ENCODE data around the gene PLK1. TPM values are rescaled to one million over a fixed set of nuclear protein-coding genes. Genes with fewer than 3 reads are reported as not detected.
"Not testable (repeated sequence)": the region's sequence is repeated elsewhere in the genome, so short reads cannot be mapped to it uniquely, and the experiment has no call there.

PLK1 gene
- polyA plus RNA-seq (2013, experiment 1 of 2) = 185 TPM
- polyA plus RNA-seq (2013, experiment 2 of 2) = 183 TPM

GRCh38 chr16:23678430-23679273 is at the start of gene PLK1:
PLK1 (plus strand) TSS chr16:23678889; CDS start chr16:23678933, 44 bp downstream.
- Histone ChIP-seq H2BK12ac (ENCODE audit: low read length) (no peak within 1 kb of the TSS), H3K4me1 (ENCODE audit: control insufficient read depth in 2 of 2, insufficient read depth in 1 of 2, low read depth in 1 of 2, low read length in 2 of 2) (peaks cover 14 to 15% of the 10 kb centered on the region in 2 donors), H3K27me3 (ENCODE audit: control insufficient read depth in 3 of 3, insufficient read depth in 3 of 3, low read depth in 1 of 3, low read length in 3 of 3) (no peaks in the 10 kb centered on the region), H3K4ac (ENCODE audit: low read length) (no peak within 1 kb of the TSS), H3K27ac (replicated peaks; ENCODE audit: low read length) (peak within 1 kb of the TSS; percentile 69), H4K91ac (ENCODE audit: low read depth, low read length, poor library complexity) (peak within 1 kb of the TSS; percentile 14), H2AFZ (ENCODE audit: low read length) (peak within 1 kb of the TSS; percentile 86), H3K4me3 (ENCODE audit: low read length in 2 of 2) (peak within 1 kb of the TSS; percentile 94 to 100), H2BK5ac (ENCODE audit: low read length) (no peak within 1 kb of the TSS), H2BK120ac (ENCODE audit: low read depth, low read length) (peak within 1 kb of the TSS; percentile 5), H2BK15ac (ENCODE audit: low read length) (no peak within 1 kb of the TSS), H3K36me3 (replicated peaks in 1 of 2; ENCODE audit: control insufficient read depth in 2 of 2, insufficient read depth in 2 of 2, low read length in 2 of 2) (peaks cover 25 to 66% of the 10 kb centered on the region in 2 donors), H3K9ac (ENCODE audit: low read depth, low read length, poor library complexity) (peak within 1 kb of the TSS; percentile 87), H2AK5ac (ENCODE audit: low read depth, low read length) (peak within 1 kb of the TSS; percentile 44), H3K4me2 (ENCODE audit: insufficient read depth, low read length, poor library complexity, severe bottlenecking) (peak within 1 kb of the TSS; percentile 77), H3K18ac (ENCODE audit: low read length) (peak within 1 kb of the TSS; percentile 63), H3K14ac (ENCODE audit: low read length) (peak within 1 kb of the TSS; percentile 10), H3K79me1 (ENCODE audit: low read depth, low read length) (peaks cover 8% of the 10 kb centered on the region), H3K23ac (ENCODE audit: low read depth, low read length, poor library complexity) (peak within 1 kb of the TSS; percentile 0), H4K8ac (ENCODE audit: low read depth, low read length) (no peak within 1 kb of the TSS), H3K9me3 (replicated peaks in 1 of 2; ENCODE audit: control insufficient read depth in 2 of 2, insufficient read depth in 1 of 2, low read depth in 1 of 2, low read length in 2 of 2) (no peaks in the 10 kb centered on the region)
- DNase-seq (ENCODE audit: low spot score) = peak; percentile 85
- no CpG with 5 or more reads among the region's 75 CpGs for WGBS, 2 donors (ENCODE audit: extremely low coverage in 2 of 2, insufficient read length in 2 of 2, insufficient replicate concordance in 1 of 2)

GRCh38 chr16:23629516-23629915 is 49.2 kb upstream of the PLK1 start:
- no peaks in the 10 kb centered on the region for H3K9me3 ChIP-seq (replicated peaks in 1 of 2; ENCODE audit: control insufficient read depth in 2 of 2, insufficient read depth in 1 of 2, low read depth in 1 of 2, low read length in 2 of 2)

GRCh38 chr16:23631874-23632273 is 46.8 kb upstream of the PLK1 start:
- not testable (repeated sequence) for H3K27ac ChIP-seq (replicated peaks; ENCODE audit: low read length); H3K4ac ChIP-seq (ENCODE audit: low read length); H3K4me2 ChIP-seq (ENCODE audit: insufficient read depth, low read length, poor library complexity, severe bottlenecking); H2BK5ac ChIP-seq (ENCODE audit: low read length); H2AK5ac ChIP-seq (ENCODE audit: low read depth, low read length); H3K9me3 ChIP-seq (replicated peaks in 1 of 2; ENCODE audit: control insufficient read depth in 2 of 2, insufficient read depth in 1 of 2, low read depth in 1 of 2, low read length in 2 of 2); H2AFZ ChIP-seq (ENCODE audit: low read length); H2BK12ac ChIP-seq (ENCODE audit: low read length); DNase-seq (ENCODE audit: low spot score); H3K4me3 ChIP-seq (ENCODE audit: low read length in 2 of 2); H2BK120ac ChIP-seq (ENCODE audit: low read depth, low read length); H2BK15ac ChIP-seq (ENCODE audit: low read length); H4K8ac ChIP-seq (ENCODE audit: low read depth, low read length); H3K23ac ChIP-seq (ENCODE audit: low read depth, low read length, poor library complexity); H3K14ac ChIP-seq (ENCODE audit: low read length); H3K79me1 ChIP-seq (ENCODE audit: low read depth, low read length); H3K4me1 ChIP-seq (ENCODE audit: control insufficient read depth in 2 of 2, insufficient read depth in 1 of 2, low read depth in 1 of 2, low read length in 2 of 2); H4K91ac ChIP-seq (ENCODE audit: low read depth, low read length, poor library complexity); H3K18ac ChIP-seq (ENCODE audit: low read length); H3K9ac ChIP-seq (ENCODE audit: low read depth, low read length, poor library complexity); H3K27me3 ChIP-seq (ENCODE audit: control insufficient read depth in 3 of 3, insufficient read depth in 3 of 3, low read depth in 1 of 3, low read length in 3 of 3)
- H3K36me3 ChIP-seq (replicated peaks in 1 of 2; ENCODE audit: control insufficient read depth in 2 of 2, insufficient read depth in 2 of 2, low read length in 2 of 2) = peaks cover 20 to 92% of the 10 kb centered on the region in 2 donors
- WGBS, 2 donors (ENCODE audit: extremely low coverage in 2 of 2, insufficient read length in 2 of 2, insufficient replicate concordance in 1 of 2) = no CpG with 5 or more reads among the region's 3 CpGs

More at GRCh38 chr16:23629516-23629915, 49.2 kb upstream of the PLK1 start:
- Histone ChIP-seq H2BK5ac (ENCODE audit: low read length) (no peak overlapping the region), H2BK15ac (ENCODE audit: low read length) (no peak overlapping the region), H2AK5ac (ENCODE audit: low read depth, low read length) (no peak overlapping the region), H2BK120ac (ENCODE audit: low read depth, low read length) (no peak overlapping the region), H3K18ac (ENCODE audit: low read length) (no peak overlapping the region), H3K36me3 (replicated peaks in 1 of 2; ENCODE audit: control insufficient read depth in 2 of 2, insufficient read depth in 2 of 2, low read length in 2 of 2) (peaks cover 11 to 89% of the 10 kb centered on the region in 2 donors), H4K8ac (ENCODE audit: low read depth, low read length) (no peak overlapping the region), H3K4ac (ENCODE audit: low read length) (no peak overlapping the region), H3K9ac (ENCODE audit: low read depth, low read length, poor library complexity) (no peak overlapping the region), H3K4me3 (ENCODE audit: low read length in 2 of 2) (no peak overlapping the region), H3K27ac (replicated peaks; ENCODE audit: low read length) (no peak overlapping the region), H3K27me3 (ENCODE audit: control insufficient read depth in 3 of 3, insufficient read depth in 3 of 3, low read depth in 1 of 3, low read length in 3 of 3) (no peaks in the 10 kb centered on the region), H3K79me1 (ENCODE audit: low read depth, low read length) (no peaks in the 10 kb centered on the region), H2BK12ac (ENCODE audit: low read length) (no peak overlapping the region), H3K4me1 (ENCODE audit: control insufficient read depth in 2 of 2, insufficient read depth in 1 of 2, low read depth in 1 of 2, low read length in 2 of 2) (no peaks in the 10 kb centered on the region), H3K23ac (ENCODE audit: low read depth, low read length, poor library complexity) (no peak overlapping the region), H3K4me2 (ENCODE audit: insufficient read depth, low read length, poor library complexity, severe bottlenecking) (no peak overlapping the region), H3K14ac (ENCODE audit: low read length) (no peak overlapping the region), H2AFZ (ENCODE audit: low read length) (no peak overlapping the region), H4K91ac (ENCODE audit: low read depth, low read length, poor library complexity) (no peak overlapping the region)
- no CpG with 5 or more reads among the region's 8 CpGs for WGBS, 2 donors (ENCODE audit: extremely low coverage in 2 of 2, insufficient read length in 2 of 2, insufficient replicate concordance in 1 of 2)
- no peak for DNase-seq (ENCODE audit: low spot score)

GRCh38 chr16:23634461-23635036 is 44.1 kb upstream of the PLK1 start:
- no peak overlapping the region for H4K8ac ChIP-seq (ENCODE audit: low read depth, low read length)

More at GRCh38 chr16:23634461-23635036, 44.1 kb upstream of the PLK1 start:
- no peak overlapping the region for H2AFZ ChIP-seq (ENCODE audit: low read length)
- no peak overlapping the region for H3K14ac ChIP-seq (ENCODE audit: low read length)
- H2AK5ac ChIP-seq (ENCODE audit: low read depth, low read length) = no peak overlapping the region
- WGBS, 2 donors (ENCODE audit: extremely low coverage in 2 of 2, insufficient read length in 2 of 2, insufficient replicate concordance in 1 of 2) = no CpG with 5 or more reads among the region's 4 CpGs
- no peak overlapping the region for H4K91ac ChIP-seq (ENCODE audit: low read depth, low read length, poor library complexity)
- no peaks in the 10 kb centered on the region for H3K9me3 ChIP-seq (replicated peaks in 1 of 2; ENCODE audit: control insufficient read depth in 2 of 2, insufficient read depth in 1 of 2, low read depth in 1 of 2, low read length in 2 of 2)
- H3K4me2 ChIP-seq (ENCODE audit: insufficient read depth, low read length, poor library complexity, severe bottlenecking) = no peak overlapping the region
- H2BK5ac ChIP-seq (ENCODE audit: low read length) = no peak overlapping the region
- no peak overlapping the region for H3K18ac ChIP-seq (ENCODE audit: low read length)
- H3K23ac ChIP-seq (ENCODE audit: low read depth, low read length, poor library complexity) = no peak overlapping the region
- peaks cover 23 to 87% of the 10 kb centered on the region in 2 donors for H3K36me3 ChIP-seq (replicated peaks in 1 of 2; ENCODE audit: control insufficient read depth in 2 of 2, insufficient read depth in 2 of 2, low read length in 2 of 2)
- no peak overlapping the region for H3K9ac ChIP-seq (ENCODE audit: low read depth, low read length, poor library complexity)
- H3K79me1 ChIP-seq (ENCODE audit: low read depth, low read length) = peaks cover 2% of the 10 kb centered on the region
- H2BK12ac ChIP-seq (ENCODE audit: low read length) = no peak overlapping the region
- H3K4me3 ChIP-seq (ENCODE audit: low read length in 2 of 2) = no peak overlapping the region
- H3K4me1 ChIP-seq (ENCODE audit: control insufficient read depth in 2 of 2, insufficient read depth in 1 of 2, low read depth in 1 of 2, low read length in 2 of 2) = no peaks in the 10 kb centered on the region
- H3K27ac ChIP-seq (replicated peaks; ENCODE audit: low read length) = no peak overlapping the region
- no peak for DNase-seq (ENCODE audit: low spot score)
- no peaks in the 10 kb centered on the region for H3K27me3 ChIP-seq (ENCODE audit: control insufficient read depth in 3 of 3, insufficient read depth in 3 of 3, low read depth in 1 of 3, low read length in 3 of 3)
- no peak overlapping the region for H3K4ac ChIP-seq (ENCODE audit: low read length)
- H2BK15ac ChIP-seq (ENCODE audit: low read length) = no peak overlapping the region
- no peak overlapping the region for H2BK120ac ChIP-seq (ENCODE audit: low read depth, low read length)
